Astrocyte of the spinal cord (primary cell): ENCODE measurements around the gene ENOPH1.
"Not testable (repeated sequence)": the region's sequence is repeated elsewhere in the genome, so short reads cannot be mapped to it uniquely, and the experiment has no call there.

Experiments used
- DNase-seq: peaks from one replicate; pipeline ENCODE4 v3.0.0; 2011; ENCODE audit warnings: low read depth, low spot score
- H3K4me3 ChIP-seq: 2 replicates; pipeline ENCODE4 v1.5.1; 2011; ENCODE audit warnings: low read depth, mild to moderate bottlenecking, low read length, moderate library complexity
- CTCF ChIP-seq: IDR thresholded peaks from 2 replicates; pipeline ENCODE4 v1.5.1; 2012; ENCODE audit warnings: low read depth, mild to moderate bottlenecking, low read length, inconsistent platforms
- in situ Hi-C: cut with HindIII; loops from 2 replicates; pipeline ENCODE4 v1.10.0; 2017; ENCODE audit warnings: low sequenced_read_pairs

ENOPH1 gene

GRCh38 chr4:82430193-82430963 is at the start of gene ENOPH1, which contains the start of gene HNRNPDL:
ENOPH1 (plus strand) TSS chr4:82430590; CDS start chr4:82430830, 240 bp downstream.
HNRNPDL (minus strand) TSS chr4:82430462; CDS start chr4:82429690, 772 bp downstream.
- in situ Hi-C loops: no loop called here

DNA sequence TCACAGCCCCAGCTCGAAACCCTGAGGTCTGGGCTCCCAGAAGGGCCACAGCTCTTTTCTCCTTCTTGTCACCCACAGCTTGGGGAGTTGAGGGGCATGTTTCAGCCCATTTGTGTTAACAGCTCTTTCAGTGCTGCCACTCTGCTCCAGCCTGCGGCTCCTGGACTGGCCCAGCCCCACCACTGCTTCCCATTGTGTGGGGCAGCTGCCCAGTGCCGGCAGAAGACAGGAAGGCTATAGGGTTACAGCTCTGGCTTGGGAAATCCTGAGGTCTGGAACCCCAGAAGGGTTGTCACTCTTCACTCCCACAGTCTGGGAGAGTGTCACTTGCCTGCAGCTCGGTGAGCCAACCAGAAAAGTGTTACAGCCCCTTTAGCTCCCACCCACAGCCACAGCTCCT is 49.6 kb upstream of the ENOPH1 start:
- no peak for TF ChIP-seq CTCF
- no peak overlapping the region for H3K4me3 ChIP-seq
- DNase-seq: no peak
- in situ Hi-C loops: no loop called here

More at GRCh38 chr4:82430193-82430963, at the start of gene ENOPH1, which contains the start of gene HNRNPDL:
- TF ChIP-seq CTCF: no peak
- DNase-seq: peak; percentile 97
- H3K4me3 ChIP-seq: peak within 1 kb of the TSS; percentile 91

- TF ChIP-seq CTCF: no peak
- no peak overlapping the region for H3K4me3 ChIP-seq
- no peak for DNase-seq
- in situ Hi-C loops: no loop called here
Observed at GRCh38 chr4:82381235-82381634, 49.2 kb upstream of the ENOPH1 start.

- H3K4me3 ChIP-seq: no peak overlapping the region
- DNase-seq: no peak
- no peak for TF ChIP-seq CTCF
- in situ Hi-C loops: no loop called here
Observed at GRCh38 chr4:82381661-82382296, 48.6 kb upstream of the ENOPH1 start.

- in situ Hi-C loops: no loop called here
- no peak for DNase-seq
- TF ChIP-seq CTCF: no peak
- no peak overlapping the region for H3K4me3 ChIP-seq
Observed at GRCh38 chr4:82382751-82383150, 47.6 kb upstream of the ENOPH1 start.

GRCh38 chr4:82386312-82386711 is 44.1 kb upstream of the ENOPH1 start:
- DNase-seq, in situ Hi-C loops: not testable (repeated sequence)

GRCh38 chr4:82388405-82388804 is 42.0 kb upstream of the ENOPH1 start:
- in situ Hi-C loops: no loop called here
- no peak for TF ChIP-seq CTCF
- DNase-seq: no peak
- no peak overlapping the region for H3K4me3 ChIP-seq

More at GRCh38 chr4:82386312-82386711, 44.1 kb upstream of the ENOPH1 start:
- not testable (repeated sequence) for H3K4me3 ChIP-seq

- H3K4me3 ChIP-seq, in situ Hi-C loops, DNase-seq: not testable (repeated sequence)
Observed at GRCh38 chr4:82390061-82390460, 40.3 kb upstream of the ENOPH1 start.
